HG02852 (cell line): ENCODE measurements around the gene CCDC158.
"Not testable (repeated sequence)": the region's sequence is repeated elsewhere in the genome, so short reads cannot be mapped to it uniquely, and the experiment has no call there.

Experiments
- ATAC-seq: cut with Tn5 transposase; IDR thresholded peaks from one replicate; pipeline ENCODE4 v1.9.1; 2021; ENCODE audit warnings: mild to moderate bottlenecking, moderate library complexity; ENCODE audit not compliant: unreplicated experiment

Gene CCDC158

DNA sequence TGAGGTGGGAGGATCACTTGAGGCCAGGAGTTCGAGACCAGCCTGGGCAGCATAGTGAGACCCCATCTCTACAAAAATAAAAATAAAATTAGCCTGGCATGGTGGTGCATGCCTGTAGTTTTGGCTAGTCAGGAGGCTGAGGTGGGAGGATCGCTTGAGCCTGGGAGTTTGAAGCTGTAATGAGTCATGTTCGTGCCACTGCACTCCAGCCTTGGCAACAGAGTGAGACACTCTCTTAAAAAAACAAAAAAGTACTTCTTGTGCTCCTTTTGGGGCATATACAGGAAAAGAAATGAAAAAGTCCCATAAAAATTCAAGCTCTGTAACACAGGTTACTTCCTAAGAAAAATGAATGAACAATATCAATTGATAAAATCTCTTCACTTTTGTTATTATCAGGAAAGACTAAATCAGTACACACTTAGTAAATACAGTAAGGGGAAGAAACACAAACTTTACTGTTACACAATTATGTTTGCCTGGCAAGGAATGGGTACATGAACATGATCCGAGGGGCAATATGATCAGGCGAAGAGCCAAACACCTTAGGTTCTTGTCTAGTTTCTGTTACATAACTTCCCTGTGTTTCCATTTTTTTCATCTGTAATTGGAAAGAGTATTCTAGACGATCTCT lies 46.9 kb downstream of the CCDC158 start:
- no peak for ATAC-seq

DNA sequence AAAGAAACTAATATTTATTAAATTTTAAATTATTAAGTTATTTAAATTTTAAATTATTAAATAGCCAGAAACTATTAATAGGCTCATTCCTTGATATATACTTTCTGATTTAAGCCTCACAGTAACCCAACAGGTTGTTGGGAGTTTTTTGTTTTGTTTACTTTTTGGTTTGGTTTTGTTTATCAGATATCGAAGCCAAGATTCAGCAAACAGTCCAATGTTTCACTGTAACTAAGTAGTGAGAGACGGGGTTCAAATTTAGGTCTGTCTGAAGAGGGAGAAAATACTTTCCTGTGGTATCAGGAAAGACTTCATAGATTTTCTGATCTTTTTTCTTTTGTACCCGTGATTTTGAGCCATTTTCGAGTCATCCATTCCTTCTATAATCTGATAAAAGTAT lies 54.2 kb downstream of the CCDC158 start:
- ATAC-seq, result no peak

DNA sequence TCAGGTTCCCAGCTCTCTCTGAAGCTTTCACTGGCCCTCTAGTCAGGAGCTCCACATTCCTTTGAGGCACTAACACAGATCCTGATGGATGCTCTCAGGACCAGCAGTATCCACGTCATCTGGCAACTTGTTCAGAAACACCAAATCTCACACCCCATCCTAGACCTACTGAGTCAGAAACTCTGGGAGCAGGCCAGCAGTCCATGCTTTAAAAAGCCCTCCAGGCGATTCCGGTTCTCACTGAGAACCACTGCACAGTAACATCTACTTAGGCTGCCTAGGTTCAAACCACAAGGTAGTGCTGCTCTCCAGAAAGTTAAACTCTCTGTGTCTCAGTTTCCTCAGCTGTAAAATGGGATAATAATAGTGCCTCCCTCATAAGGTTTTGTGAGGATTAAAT lies 55.3 kb downstream of the CCDC158 start:
- ATAC-seq, result no peak

DNA sequence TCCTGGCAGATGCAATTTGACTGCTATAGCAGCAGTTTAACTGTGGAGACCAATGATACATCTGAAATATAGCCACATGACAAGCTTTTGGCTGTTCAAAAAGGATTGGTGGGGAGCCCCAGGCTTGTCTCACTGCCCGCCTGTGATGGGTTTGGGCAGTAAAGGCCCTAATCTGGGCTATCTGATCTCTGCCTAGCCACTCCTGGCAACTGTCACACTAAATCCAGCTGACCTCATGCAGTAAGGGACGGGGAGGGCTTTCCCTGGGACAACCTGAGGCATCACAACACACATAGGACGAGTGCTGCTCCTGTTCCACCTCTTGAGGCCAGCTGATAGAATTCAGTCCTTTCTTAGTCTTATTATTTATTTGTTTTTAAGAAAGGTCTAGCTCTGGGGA lies 56.2 kb downstream of the CCDC158 start:
- ATAC-seq, result no peak

DNA sequence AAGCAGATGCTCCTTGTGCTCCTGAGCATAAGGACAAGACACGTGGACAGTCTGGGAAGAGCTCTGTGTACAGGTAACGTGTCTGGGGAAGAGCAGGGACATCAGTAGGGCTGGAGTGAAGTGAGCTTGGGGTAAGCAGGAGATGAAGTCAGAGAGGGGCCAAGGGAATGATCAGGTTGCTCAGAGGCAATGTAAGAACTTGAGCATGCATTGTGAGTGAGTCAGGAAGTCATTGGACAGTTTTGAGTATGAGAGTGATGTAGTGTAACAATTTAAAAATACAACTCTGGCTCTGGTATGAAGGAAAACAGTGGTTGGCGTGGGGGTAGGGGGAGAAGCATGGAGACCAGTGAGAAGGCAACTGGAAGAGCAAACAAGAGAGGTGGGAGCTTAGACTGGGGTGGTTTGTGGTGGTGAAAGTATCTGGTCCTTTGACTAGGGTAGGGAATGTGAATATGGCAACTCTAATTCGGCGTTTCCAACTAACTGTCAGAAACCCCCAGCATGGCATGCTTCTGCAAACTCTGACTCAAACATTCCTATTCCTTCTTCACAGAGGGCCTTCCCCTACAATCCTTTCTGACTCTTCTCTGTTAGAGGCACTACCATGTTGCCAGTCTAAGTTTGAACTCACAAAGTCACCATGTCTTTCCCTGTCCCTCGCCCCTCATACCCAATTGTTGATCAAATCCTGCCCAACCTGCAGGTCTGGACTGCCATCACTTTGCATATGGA lies 57.2 kb downstream of the CCDC158 start:
- no peak for ATAC-seq

DNA sequence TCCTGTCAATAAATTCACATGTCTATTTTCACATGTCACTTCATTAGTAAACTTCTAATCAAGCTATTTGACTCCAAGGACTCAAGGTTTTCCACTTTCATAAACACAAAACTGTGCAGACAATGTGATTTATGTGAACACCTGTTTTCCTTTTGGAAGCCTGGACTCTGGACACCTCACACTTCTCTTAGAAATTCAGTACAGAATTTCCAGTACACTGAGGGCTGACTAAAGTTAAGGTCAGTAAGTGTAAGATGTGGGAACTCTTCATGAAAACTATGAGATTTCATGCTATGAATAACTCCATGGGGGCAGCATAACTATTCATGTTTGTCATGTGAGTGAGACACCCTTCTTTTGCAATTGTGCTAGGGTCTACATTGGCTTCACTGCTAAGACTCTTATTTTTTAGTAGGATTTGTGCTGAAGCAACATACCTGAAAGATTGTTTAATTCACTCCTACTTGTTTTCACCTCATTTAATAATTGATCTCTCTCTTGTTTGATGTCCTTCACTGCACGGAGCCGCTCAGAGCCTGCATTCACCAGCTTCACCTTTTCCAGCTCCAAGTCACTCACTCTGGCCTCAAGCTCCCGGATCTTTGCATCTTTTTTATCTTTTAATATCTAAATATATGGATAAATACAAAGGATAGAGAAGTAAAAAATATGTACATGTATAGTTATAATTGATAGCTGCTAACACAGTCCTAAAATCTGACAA lies 59.1 kb downstream of the CCDC158 start:
- ATAC-seq, result no peak

DNA sequence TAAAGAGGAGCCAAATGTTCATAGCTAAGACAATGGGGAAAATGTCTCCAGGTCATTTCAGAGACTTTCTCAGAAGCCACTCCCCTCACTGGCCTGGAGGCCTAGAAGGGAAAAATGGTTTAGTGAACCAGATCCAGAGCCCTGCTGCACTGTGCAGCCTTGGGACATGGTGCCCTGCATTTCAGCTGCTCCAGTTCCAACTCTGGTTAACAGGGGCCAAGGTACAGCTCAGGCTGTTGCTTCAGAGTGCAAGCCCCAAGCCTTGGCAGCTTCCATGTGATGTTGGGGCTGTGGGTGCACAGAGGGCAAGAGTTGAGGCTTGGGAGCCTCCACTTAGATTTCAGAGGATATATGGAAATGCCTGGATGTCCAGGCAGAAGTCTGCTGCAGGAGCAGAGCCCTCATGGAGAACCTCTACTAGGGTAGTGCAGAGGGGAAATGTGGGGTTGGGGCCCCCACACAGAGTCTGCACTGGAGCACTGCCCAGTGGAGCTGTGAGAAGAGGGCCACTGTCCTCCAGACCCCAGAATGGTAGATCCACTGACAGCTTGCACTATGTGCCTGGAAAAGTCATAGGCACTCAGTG lies 61.0 kb downstream of the CCDC158 start:
- not testable (repeated sequence) for ATAC-seq

DNA sequence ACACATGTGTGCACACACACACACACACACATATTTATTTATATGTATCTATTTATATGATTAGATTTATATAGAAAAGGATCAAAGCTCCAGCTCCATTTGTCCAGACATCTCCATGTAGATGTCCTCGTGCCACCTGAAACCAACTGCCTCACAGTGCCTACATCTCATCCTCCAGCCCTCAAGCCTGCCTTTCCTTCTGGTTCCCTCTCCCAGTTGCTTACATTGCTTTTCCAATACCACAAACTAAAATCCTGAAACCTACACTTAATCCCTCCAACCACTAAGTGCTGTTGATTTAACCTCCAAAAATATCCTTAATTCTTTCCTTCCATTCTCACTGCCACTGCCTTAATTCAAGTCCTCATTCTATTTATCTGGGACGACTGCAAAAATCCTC lies 63.0 kb downstream of the CCDC158 start:
- no peak for ATAC-seq

DNA sequence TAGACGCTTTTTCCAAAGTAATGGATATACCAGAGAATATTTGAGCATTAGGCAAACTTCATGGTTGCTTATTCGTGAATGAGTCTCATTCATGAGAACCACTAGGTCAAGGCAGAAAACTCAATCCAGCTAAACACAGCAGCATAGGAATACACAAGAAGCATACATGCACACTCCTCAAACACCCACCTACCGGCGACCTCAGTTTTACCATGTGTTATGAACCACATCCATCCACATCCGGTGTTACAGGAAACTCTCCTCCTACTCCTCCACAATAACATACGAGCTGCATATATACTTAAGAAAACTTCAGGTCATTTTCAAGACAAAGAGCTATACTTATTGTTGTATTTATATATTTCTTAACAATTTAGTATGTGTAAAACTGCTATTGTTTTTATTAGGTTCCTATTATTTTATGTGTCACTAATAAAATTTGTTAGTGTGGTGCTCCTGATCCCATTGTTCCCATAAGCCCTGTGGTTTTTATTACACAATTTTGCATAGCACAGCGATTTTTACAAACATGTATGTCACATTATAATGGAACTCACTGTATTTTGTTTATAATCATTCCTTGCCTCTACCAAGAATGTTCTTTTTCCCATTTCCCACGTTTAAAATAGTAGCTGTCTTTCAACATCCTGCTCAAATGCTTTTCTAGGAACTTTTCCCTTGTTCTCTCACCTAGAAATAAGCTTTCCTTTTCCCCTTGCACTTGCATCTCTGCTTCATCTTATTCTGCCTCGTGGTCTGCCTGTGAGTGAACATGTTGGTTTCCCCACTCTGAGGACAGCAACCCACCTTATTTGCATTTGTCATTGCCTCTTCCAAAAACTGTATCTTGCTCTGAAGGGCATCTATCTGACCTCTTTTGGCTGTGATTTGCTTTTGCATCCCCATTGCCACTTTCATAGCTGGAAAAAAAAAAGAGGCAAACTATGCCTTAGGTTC lies 66.1 kb downstream of the CCDC158 start:
- no peak for ATAC-seq

DNA sequence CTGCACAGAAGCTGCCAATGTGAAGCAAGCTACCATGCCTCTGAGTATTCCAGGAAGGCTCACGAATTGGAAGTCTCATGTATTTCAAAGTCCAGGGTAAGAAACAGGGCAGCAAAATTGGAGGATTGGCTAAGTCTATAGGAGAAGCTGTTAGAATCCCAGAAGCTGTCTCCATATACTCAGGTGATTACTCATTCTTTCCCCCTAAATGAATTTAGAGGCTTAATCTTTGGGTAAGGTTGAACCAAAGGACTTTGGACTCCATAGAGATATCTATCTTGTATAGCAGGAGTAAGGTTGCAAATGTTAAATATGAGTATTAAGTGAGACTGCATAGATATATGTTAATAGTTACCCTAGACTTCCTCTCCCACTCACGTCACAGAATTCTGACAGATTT lies 78.1 kb downstream of the CCDC158 start:
- no peak for ATAC-seq

DNA sequence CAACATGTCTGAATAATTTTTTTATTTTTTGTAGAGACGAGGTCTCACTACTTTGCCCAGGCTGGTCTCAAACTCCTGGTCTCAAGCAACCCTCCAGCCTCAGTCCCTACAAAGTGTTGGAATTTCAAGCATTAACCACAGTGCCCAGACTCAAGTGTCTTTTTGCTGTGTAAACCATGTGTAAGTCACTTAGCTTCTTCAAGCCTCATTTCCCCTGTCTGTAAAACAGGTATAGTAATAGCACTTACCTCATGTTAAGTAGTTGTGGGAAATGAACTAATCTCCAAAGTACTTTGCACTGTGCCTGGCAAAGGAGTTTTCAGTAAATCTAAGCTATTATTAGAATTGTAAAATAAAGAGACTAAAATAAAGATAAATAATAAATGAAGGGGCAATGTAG lies 78.8 kb downstream of the CCDC158 start:
- ATAC-seq, result no peak

DNA sequence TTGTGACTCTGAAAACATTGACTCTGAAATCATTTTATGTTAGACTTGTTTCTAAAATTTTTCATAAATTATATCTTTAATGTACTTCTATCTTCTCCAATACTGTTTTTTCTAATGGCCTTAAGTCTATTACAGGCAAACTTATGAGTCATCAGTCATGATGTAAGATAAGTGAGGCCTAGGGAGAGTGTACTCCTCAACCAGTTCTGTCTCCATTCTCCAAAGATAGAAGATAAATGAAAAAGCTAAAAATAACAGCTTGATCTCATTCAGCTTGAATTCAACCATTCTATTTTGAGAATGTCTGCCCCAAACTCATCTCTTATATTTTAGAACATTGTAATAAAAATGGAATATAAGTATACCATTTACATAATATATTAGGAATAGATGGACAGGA lies 79.9 kb downstream of the CCDC158 start:
- no peak for ATAC-seq

DNA sequence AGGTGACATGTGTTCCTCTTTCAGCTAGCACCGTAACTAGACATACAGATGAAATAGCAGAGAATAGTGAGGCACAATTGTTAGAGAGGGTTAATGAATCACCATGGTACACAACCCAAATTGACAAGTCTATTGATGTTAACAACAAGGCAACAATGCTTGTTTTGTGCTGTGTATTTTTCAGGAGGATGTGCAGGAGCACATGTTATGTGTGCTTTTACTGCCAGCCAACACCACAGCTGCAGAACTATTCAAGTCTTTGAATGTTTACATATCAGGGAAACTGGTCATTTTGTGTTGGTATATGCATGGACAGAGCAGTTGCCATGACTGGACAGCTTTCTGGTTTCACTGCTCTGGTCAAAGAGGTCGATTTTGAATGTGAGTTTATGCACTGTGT lies 81.6 kb downstream of the CCDC158 start:
- no peak for ATAC-seq

DNA sequence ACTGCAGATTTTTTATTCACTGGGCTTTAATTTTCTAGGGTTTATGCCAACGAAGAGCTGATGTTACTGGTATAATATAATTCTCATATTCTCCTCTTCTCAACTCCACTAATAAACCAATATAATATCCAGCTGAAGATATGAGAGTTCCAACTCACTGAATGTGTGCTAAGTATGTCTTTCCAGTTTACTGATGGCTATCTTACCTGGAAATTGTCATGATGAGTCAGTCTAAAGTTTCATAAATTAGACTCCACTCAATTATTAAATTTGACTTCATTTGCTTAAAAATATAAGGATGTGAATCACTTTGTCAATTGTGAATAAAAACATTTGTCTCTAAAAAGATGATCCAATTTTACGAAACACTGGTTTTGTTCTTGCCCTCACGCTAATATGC lies 86.1 kb downstream of the CCDC158 start:
- no peak for ATAC-seq

DNA sequence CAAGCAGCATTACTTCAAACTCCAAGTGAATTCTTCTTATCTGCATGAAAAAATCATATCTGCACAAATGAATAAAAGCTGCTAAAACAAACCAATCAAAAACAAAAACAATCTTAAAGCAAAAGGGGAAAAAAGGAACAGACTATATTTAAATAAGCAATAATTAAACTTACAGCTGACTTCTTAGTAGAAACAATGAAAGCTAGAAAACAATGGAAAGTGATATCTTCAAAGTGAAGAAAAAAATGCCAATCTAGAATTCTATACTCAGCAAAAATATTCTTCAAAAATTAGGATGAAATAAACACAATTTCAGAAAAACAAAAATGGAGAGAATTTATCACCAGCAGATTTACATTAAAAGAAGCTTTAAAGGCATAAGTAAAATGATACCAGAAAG lies 94.4 kb downstream of the CCDC158 start:
- no peak for ATAC-seq

DNA sequence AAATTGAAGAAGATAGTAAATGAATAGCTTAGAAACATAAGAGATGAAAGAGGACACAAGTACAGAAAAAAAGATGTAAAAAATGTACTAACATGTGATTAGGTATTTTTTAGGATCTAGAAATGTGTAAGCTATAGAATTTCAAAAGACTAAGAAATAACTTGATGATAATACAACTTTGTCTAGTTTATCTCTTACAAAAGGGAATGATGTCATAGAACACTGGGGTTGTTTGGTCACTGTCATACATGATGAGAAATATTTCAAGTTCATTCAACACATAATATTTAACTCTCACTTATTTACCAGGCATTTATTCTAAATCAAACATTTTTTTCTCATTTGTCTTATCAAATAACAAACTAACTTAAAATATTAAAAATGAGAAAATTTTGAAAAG lies 95.9 kb downstream of the CCDC158 start:
- ATAC-seq, result no peak

DNA sequence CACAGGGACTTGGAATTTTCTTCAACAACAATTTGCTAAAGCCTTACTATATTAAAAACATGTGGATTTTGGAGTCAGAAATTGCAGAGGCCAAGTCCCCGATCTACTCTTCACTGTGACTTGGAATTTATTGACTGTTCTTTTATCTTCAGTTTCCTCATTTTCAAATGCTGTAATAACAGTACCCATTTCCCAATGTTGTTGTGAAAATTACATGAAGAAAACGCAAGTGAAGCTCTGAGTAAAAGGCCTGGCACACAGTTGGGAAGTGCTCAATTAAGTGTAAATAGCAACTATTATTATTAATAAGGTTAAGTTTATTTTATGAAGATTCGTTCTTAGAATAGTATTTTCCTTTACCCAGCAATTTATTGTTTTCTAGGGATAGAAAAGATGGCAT lies 98.7 kb downstream of the CCDC158 start:
- ATAC-seq, result no peak

DNA sequence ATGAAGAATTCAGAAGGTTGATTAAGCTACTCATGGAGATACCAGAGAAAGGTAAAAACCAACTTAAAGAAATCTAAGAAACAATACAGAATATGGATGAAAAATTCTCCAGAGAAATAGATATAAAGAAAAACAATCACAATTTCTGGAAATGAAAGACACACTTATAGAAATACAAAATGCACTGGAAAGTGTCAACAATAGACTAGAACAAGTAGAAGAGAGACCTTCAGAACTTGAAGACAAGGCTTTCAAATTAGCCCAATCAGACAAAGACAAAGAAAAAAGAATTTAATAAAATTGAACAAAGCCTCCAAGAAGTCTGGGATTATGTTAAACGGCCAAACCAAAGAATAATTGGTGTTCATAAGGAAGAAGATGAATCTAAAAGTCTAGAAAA lies 104.8 kb downstream of the CCDC158 start:
- no peak for ATAC-seq

DNA sequence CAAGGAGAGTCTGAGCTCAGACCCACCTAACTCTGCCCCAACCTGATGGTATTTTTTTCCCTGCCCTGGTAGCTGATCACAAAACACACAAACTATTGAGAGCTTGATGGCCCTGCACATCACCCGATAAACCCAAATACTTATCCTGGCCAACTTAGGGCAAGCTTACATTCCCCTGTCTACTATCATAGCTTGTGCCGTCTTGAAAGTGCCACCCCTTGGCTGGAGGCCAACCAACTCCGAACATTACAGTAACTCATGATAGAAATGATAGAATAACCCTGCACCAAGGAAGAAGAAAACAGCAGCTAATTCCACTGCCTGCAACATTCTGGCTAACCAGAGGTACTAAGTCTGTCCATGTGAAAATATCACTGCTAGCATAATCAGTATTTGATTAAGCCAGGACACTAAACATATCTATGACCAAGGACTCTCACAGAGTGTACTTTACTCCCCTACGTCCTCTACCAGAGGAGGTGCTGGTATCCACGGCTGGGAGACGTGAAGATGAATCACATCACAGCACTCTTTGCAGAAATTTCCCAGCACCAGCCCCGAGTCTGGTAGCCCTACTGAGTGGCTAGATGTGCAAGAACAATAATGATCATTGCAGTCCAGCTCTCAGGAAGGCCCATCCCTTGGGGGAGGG lies 105.5 kb downstream of the CCDC158 start:
- no peak for ATAC-seq

DNA sequence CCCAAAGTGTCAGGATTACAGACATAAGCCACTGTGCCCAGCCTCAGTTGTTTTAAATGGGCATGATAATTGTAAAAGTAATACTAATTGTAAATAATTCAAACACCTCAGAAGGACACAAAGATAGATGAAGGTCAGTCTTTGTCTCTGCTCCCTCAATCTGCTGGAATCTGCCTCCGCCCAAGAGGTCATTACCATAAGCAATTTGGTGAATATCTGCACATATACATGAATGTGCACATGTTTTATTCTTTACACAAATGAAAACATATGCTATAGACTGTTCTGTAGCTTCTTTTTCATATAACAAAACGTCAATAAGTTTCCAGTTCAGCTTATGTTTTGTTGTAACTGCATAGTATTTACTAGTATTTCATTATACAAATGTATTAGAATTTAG lies 107.4 kb downstream of the CCDC158 start:
- ATAC-seq, result no peak
